ENCODE data around the gene HKDC1.

GRCh38 chr10:69202332-69202731 is 17.8 kb upstream of the HKDC1 start:
- TF ChIP-seq CTCF (IDR thresholded peaks at IDR 0.05) = no peak
- no peak for TF ChIP-seq POLR2A (IDR thresholded peaks at IDR 0.05)

Data from heart left ventricle (tissue), 13 donors.